HEK293T (cell line): ENCODE measurements around the gene RBFOX1.

Experiments used
- BHLHE40 ChIP-seq: fragments of 450-650 bp; IDR thresholded peaks from 2 replicates; pipeline ENCODE4 v1.6.1; 2016; ENCODE audit warnings: mild to moderate bottlenecking, moderate library complexity, borderline replicate concordance
- CTBP1 ChIP-seq: fragments of 450-650 bp; IDR thresholded peaks from 2 replicates; pipeline ENCODE4 v1.6.1; 2016; ENCODE audit warnings: borderline replicate concordance
- SUZ12 ChIP-seq: fragments of 450-650 bp; IDR thresholded peaks from 2 replicates; pipeline ENCODE4 v1.6.1; 2016; ENCODE audit warnings: mild to moderate bottlenecking

GRCh38 chr16:7501868-7502267 lies 169.2 kb downstream of the RBFOX1 start:
- TF ChIP-seq CTBP1 (no peak), SUZ12 (no peak), BHLHE40 (no peak)
